Astrocyte (in vitro differentiated cells and primary cell): ENCODE measurements around the gene PTPRD.

Source experiments
- CTCF ChIP-seq: IDR thresholded peaks from 2 replicates; pipeline ENCODE4 v1.5.1; 2011; ENCODE audit warnings: low read depth, mild to moderate bottlenecking, inconsistent platforms, low read length, moderate library complexity; ENCODE audit not compliant: insufficient read depth
- EZH2 ChIP-seq: IDR thresholded peaks from 2 replicates; pipeline ENCODE4 v1.6.1; 2012; ENCODE audit warnings: mild to moderate bottlenecking, low read length, inconsistent platforms; ENCODE audit not compliant: insufficient read depth

- no peak for TF ChIP-seq CTCF
- no peak for TF ChIP-seq EZH2
These were observed 1091.6 kb downstream of the PTPRD start for GRCh38 chr9:9521033-9521779.
